K562 (cell line): ENCODE data around the gene RAB13. TPM values are rescaled to one million over a fixed set of nuclear protein-coding genes. Genes with fewer than 3 reads are reported as not detected.

Experiments
- ATAC-seq: fragments of 200-7000 bp; cut with Tn5 transposase; 3 replicates; pipeline ENCODE4 v1.9.1; 2020; ENCODE audit warnings: moderate library complexity
- BruUV-seq: library from RNA; stranded (reverse); fragments of 400-500 nt; replicated peaks from 2 replicates; lab custom pipeline; 2021; lab: Mats Ljungman, UMichigan
- CTCF ChIA-PET: fragments of 300-600 bp; formaldehyde crosslinking; extraction: SDS; loops from one replicate; lab custom pipeline; 2021; ENCODE audit warnings: low intra/inter-chr PET ratio; lab: Yijun Ruan, JAX
- POLR2A ChIA-PET: fragments of 300-600, 350-650 bp; sonication (Branson Sonifier 250); formaldehyde crosslinking; extraction: SDS; loops from one replicate; lab custom pipeline; 2021; ENCODE audit warnings: antibody characterized with exemption, inconsistent platforms; lab: Yijun Ruan, JAX
- DNase-seq, 4 experiments: peaks; one replicate each; pipeline versions ENCODE4 v3.0.0 to v3.0.0-alpha.2; 2011 to 2018; ENCODE audit warnings: low spot score in 3 of 4, mixed read lengths in 3 of 4; ENCODE audit errors: extremely low read depth in 1 of 4
- FAIRE-seq: peaks from 2 replicates; lab custom pipeline; 2011; peaks lifted over from hg19 to GRCh38; lab: Jason Lieb, UNC
- H2AFZ ChIP-seq: 2 replicates; pipeline ENCODE4 v1.6.0; 2011; ENCODE audit warnings: low read depth, low read length, control low read depth, inconsistent platforms
- H3K27ac ChIP-seq: fragments of 200-600 bp; 3 replicates; pipeline ENCODE4 v1.8.0; 2011; ENCODE audit warnings: low read depth, mild to moderate bottlenecking, control low read depth, inconsistent platforms, low read length, moderate library complexity, mixed read lengths; ENCODE audit errors: extremely low read depth
- H3K27me3 ChIP-seq, 2 experiments: fragments of 300-600 bp in 1 of 2; 2 replicates in 1 of 2; 3 replicates in 1 of 2; pipeline versions ENCODE4 v1.6.0 to v1.8.0; 2011; ENCODE audit warnings: inconsistent platforms in 2 of 2, low read length in 2 of 2, mild to moderate bottlenecking in 1 of 2, mixed read lengths in 1 of 2, moderate library complexity in 1 of 2; ENCODE audit not compliant: control insufficient read depth in 2 of 2, insufficient read depth in 2 of 2
- H3K36me3 ChIP-seq: fragments of 300-600 bp; 3 replicates; pipeline ENCODE4 v1.8.0; 2011; ENCODE audit warnings: mild to moderate bottlenecking, low read length, inconsistent platforms; ENCODE audit not compliant: control insufficient read depth, insufficient read depth
- H3K4me1 ChIP-seq, 2 experiments: fragments of 200-600 bp in 1 of 2; replicated peaks in 1 of 2; 2 replicates in 1 of 2; 3 replicates in 1 of 2; pipeline versions ENCODE4 v1.5.1 to v1.8.0; 2011; ENCODE audit warnings: inconsistent platforms in 2 of 2, low read length in 2 of 2, mild to moderate bottlenecking in 1 of 2, mixed read lengths in 1 of 2, moderate library complexity in 1 of 2; ENCODE audit not compliant: control insufficient read depth in 2 of 2, insufficient read depth in 2 of 2
- H3K4me2 ChIP-seq: 2 replicates; pipeline ENCODE4 v1.6.1; 2011; ENCODE audit warnings: low read length, control low read depth, inconsistent platforms, mixed read lengths; ENCODE audit not compliant: insufficient read depth
- H3K4me3 ChIP-seq: fragments of 200-600 bp; sonication (generic), shearing (Covaris generic); 2 replicates; pipeline ENCODE4 v1.5.1; 2016; ENCODE audit warnings: control low read depth, inconsistent platforms
- H3K79me2 ChIP-seq: fragments of 200-600 bp; 3 replicates; pipeline ENCODE4 v1.8.0; 2011; ENCODE audit warnings: low read length, inconsistent platforms; ENCODE audit not compliant: control insufficient read depth, insufficient read depth
- H3K9ac ChIP-seq, 2 experiments: 2 replicates each; pipeline versions ENCODE4 v1.6.0 to v1.6.1; 2011; ENCODE audit warnings: low read depth in 2 of 2, low read length in 2 of 2, control low read depth in 1 of 2, inconsistent platforms in 1 of 2, mild to moderate bottlenecking in 1 of 2, mixed read lengths in 1 of 2; ENCODE audit not compliant: insufficient read depth in 1 of 2
- H3K9me1 ChIP-seq: one replicate; pipeline ENCODE4 v1.6.0; 2011; ENCODE audit warnings: inconsistent platforms, mild to moderate bottlenecking, low read length, moderate library complexity; ENCODE audit not compliant: control insufficient read depth, insufficient read depth
- H3K9me3 ChIP-seq: replicated peaks from 2 replicates; pipeline ENCODE4 v1.5.1; 2011; ENCODE audit warnings: low read depth, low read length, inconsistent platforms; ENCODE audit not compliant: control insufficient read depth, insufficient read depth
- H4K20me1 ChIP-seq: replicated peaks from 2 replicates; pipeline ENCODE4 v1.6.1; 2011; ENCODE audit warnings: low read length, inconsistent platforms, mixed read lengths; ENCODE audit not compliant: control insufficient read depth, insufficient read depth
- ATF7 ChIP-seq: fragments of 450-650 bp; IDR thresholded peaks from 2 replicates; pipeline ENCODE4 v1.7.1; 2014; ENCODE audit warnings: mild to moderate bottlenecking, moderate library complexity
- CTCFL ChIP-seq: IDR thresholded peaks from 2 replicates; pipeline ENCODE4 v1.6.1; 2011; ENCODE audit warnings: borderline replicate concordance, low read depth, mild to moderate bottlenecking, moderate library complexity, low read length; ENCODE audit not compliant: insufficient read depth, poor library complexity, severe bottlenecking
- DLX4 ChIP-seq: fragments of 250-450 bp; sonication (Bioruptor Pico); IDR thresholded peaks from 2 replicates; pipeline ENCODE4 v1.6.1; 2021; ENCODE audit warnings: mild to moderate bottlenecking
- EHMT2 ChIP-seq: fragments of 450-650 bp; IDR thresholded peaks from 2 replicates; pipeline ENCODE4 v1.6.1; 2018; ENCODE audit warnings: antibody characterized with exemption
- GATA2 ChIP-seq: sonication (generic); formaldehyde crosslinking; IDR thresholded peaks from 2 replicates; pipeline ENCODE4 v1.4.0; 2020; ENCODE audit warnings: mild to moderate bottlenecking, missing genetic modification reagents
- PCBP2 ChIP-seq: fragments of 200-400 bp; formaldehyde crosslinking; IDR thresholded peaks from 2 replicates; pipeline ENCODE4 v1.6.1; 2018; ENCODE audit warnings: low read length, low read depth, mild to moderate bottlenecking, moderate library complexity; ENCODE audit not compliant: poor library complexity, severe bottlenecking
- SMARCA4 ChIP-seq: fragments of 450-650 bp; IDR thresholded peaks from 2 replicates; pipeline ENCODE4 v1.6.1; 2016
- TAF9B ChIP-seq: fragments of 450-650 bp; IDR thresholded peaks from 2 replicates; pipeline ENCODE4 v1.6.1; 2018; ENCODE audit warnings: mild to moderate bottlenecking; ENCODE audit not compliant: partially characterized antibody
- ZBTB12 ChIP-seq: fragments of 250-450 bp; sonication (Bioruptor Pico); IDR thresholded peaks from 2 replicates; pipeline ENCODE4 v1.4.0; 2020
- ZKSCAN8 ChIP-seq: fragments of 200-800 bp; sonication (Bioruptor generic); IDR thresholded peaks from 2 replicates; pipeline ENCODE4 v1.6.1; 2016; ENCODE audit warnings: missing genetic modification characterization, missing compliant biosample characterization
- ZNF280B ChIP-seq: fragments of 250-450 bp; sonication (Bioruptor Pico); IDR thresholded peaks from 2 replicates; pipeline ENCODE4 v1.5.1; 2021; ENCODE audit warnings: mild to moderate bottlenecking
- ZNF41 ChIP-seq: fragments of 250-450 bp; sonication (Bioruptor Pico); conservative IDR thresholded peaks from 2 replicates; pipeline ENCODE4 v1.4.0; 2020; ENCODE audit warnings: mild to moderate bottlenecking
- ZNF57 ChIP-seq: fragments of 450-650 bp; formaldehyde crosslinking; IDR thresholded peaks from 2 replicates; pipeline ENCODE4 v1.4.0; 2020; ENCODE audit warnings: mild to moderate bottlenecking, moderate library complexity
- WGBS: fragments of 100-300 bp; shearing (Covaris generic); methylation state at CpG from one replicate; pipeline ENCODE4 v1.1.6; 2016; ENCODE audit warnings: low coverage, mixed read lengths; ENCODE audit not compliant: insufficient coverage; ENCODE audit errors: missing lambda C conversion rate; 5-methylcytosine and 5-hydroxymethylcytosine counted together
- in situ Hi-C: fragments of 300-500 bp; cut with MboI; formaldehyde crosslinking; loops from 4 replicates; pipeline ENCODE4 v1.15.0; 2018; ENCODE audit warnings: inconsistent platforms, mixed read lengths
- intact Hi-C: fragments of 100-400 bp; cut with micrococcal nuclease; formaldehyde crosslinking; loops from 2 replicates; pipeline ENCODE4 v1.14.2; 2022
- polyA plus RNA-seq, 8 experiments: library from polyadenylated mRNA; depleted of rRNA in 4 of 8; stranded (reverse) in 5 of 8; unstranded in 3 of 8; fragments of >200 nt; fragmentation: Nextera tagmentation in 2 of 8; fragmentation: Illumina TruSeq in 1 of 8; extraction: Ambion mirVana in 2 of 8; extraction: Trizol in 1 of 8; gene quantifications; 2 replicates each; pipeline versions ENCODE4 v1.2.1 to v1.2.3, GENCODE V29; 2011 to 2014; ENCODE audit warnings: inconsistent platforms in 1 of 8, missing spikeins in 1 of 8
- total RNA-seq, 7 experiments: library from RNA; depleted of rRNA in 6 of 7; stranded (reverse); fragments of >200 nt in 6 of 7; fragmentation: Illumina TruSeq in 2 of 7; extraction: Trizol in 2 of 7; gene quantifications; 2 replicates each; pipeline versions ENCODE4 v1.2.1 to v1.2.3, GENCODE V29; 2011 to 2021; ENCODE audit warnings: low replicate concordance in 1 of 7

Gene RAB13
- total and polyA plus RNA-seq, 9 of the 15 experiments (the other 6 are each of a cell fraction or from before 2014, with no cell fraction given): 22.3 to 100 (median 39.8) TPM

GRCh38 chr1:153963030-153963849, 22.9 kb downstream of the RAB13 start, which contains the start of gene SLC39A1:
SLC39A1 (minus strand) TSS chr1:153963537; CDS start chr1:153962715, 822 bp downstream.
- no peaks in the 10 kb centered on the region for H3K27me3 ChIP-seq
- peaks cover 60% of the 10 kb centered on the region for H3K79me2 ChIP-seq
- peak within 1 kb of the TSS; percentile 89 for H3K4me2 ChIP-seq
- DNase-seq (peak; percentile 91 to 98 (median 94)), ATAC-seq (peak; percentile 76), FAIRE-seq (peak; percentile 78)
- no peaks in the 10 kb centered on the region for H3K9me1 ChIP-seq
- ChIA-PET POLR2A (interaction anchor here (0.6 to 3.0 kb wide), 12 partner anchors 10 to 304 kb away, joined by 3 to 37 read pairs (median 4); partner anchors contain the start of genes DENND4B, GATAD2B, JTB and RPS27), CTCF (interaction anchor here (0.6 kb wide), 1 partner anchor 16 kb away, joined by 3 read pairs; no protein-coding TSS in a partner anchor)
- TSS peak; percentile 16 for BruUV-seq
- no peaks in the 10 kb centered on the region for H3K9me3 ChIP-seq
- peak within 1 kb of the TSS; percentile 85 to 95 for H3K9ac ChIP-seq
- in situ Hi-C loops: no loop called here
- intact Hi-C loops: no loop called here
- H3K36me3 ChIP-seq: peaks cover 28% of the 10 kb centered on the region; the same call in 2 of the 3 replicates
- peak within 1 kb of the TSS; percentile 87 for H2AFZ ChIP-seq
- WGBS: under 1% methylated on average over 36 of the region's 54 CpGs
- no peaks in the 10 kb centered on the region for H4K20me1 ChIP-seq
- peak within 1 kb of the TSS; percentile 81 for H3K27ac ChIP-seq
- peaks cover 21 to 38% of the 10 kb centered on the region in 2 experiments; a peak in 4 of 5 replicates for H3K4me1 ChIP-seq
- peak within 1 kb of the TSS; percentile 74 for H3K4me3 ChIP-seq
- no peak for TF ChIP-seq ZNF57
- no peak for TF ChIP-seq ZNF280B (CRISPR knock-in tag)
- no peak for TF ChIP-seq PCBP2
- no peak for TF ChIP-seq GATA2 (CRISPR knock-in tag)
- TF ChIP-seq EHMT2: no peak
- TF ChIP-seq ATF7: peak; percentile 90
- TF ChIP-seq ZKSCAN8 (CRISPR knock-in tag): no peak
- 0 out of 2 replicates have a peak, but pooled peaks have one; percentile 28 for TF ChIP-seq ZNF41
- no peak for TF ChIP-seq SMARCA4
- TF ChIP-seq ZBTB12 (CRISPR knock-in tag): peak; percentile 45; the same call in 1 of the 2 replicates
- TF ChIP-seq TAF9B: no peak
- TF ChIP-seq DLX4: no peak
- TF ChIP-seq CTCFL: no peak
